Tibial nerve (tissue), 4 donors: ENCODE results near the gene VTI1A.

Experiments used
- CTCF ChIP-seq, 5 experiments: fragments of 200-600 bp in 3 of 5; fragments of 450-650 bp in 2 of 5; sonication (generic) in 3 of 5; IDR thresholded peaks; one replicate each; pipeline ENCODE4 v1.5.1; 2016 to 2019; ENCODE audit warnings: antibody characterized with exemption in 5 of 5, mild to moderate bottlenecking in 3 of 5, moderate library complexity in 2 of 5
- EP300 ChIP-seq, 2 donors: sonication (generic); formaldehyde crosslinking; IDR thresholded peaks; one replicate each; pipeline ENCODE4 v1.6.1; 2017; ENCODE audit warnings: antibody characterized with exemption in 2 of 2, mild to moderate bottlenecking in 1 of 2

GRCh38 chr10:112466802-112467201 lies 19.8 kb downstream of the VTI1A start:
- TF ChIP-seq EP300 (IDR thresholded peaks at IDR 0.05) (no peak), CTCF (IDR thresholded peaks at IDR 0.05) (no peak)
